H9 (cell line): Measurements from ENCODE around the gene RBPJ. TPM values are rescaled to one million over a fixed set of nuclear protein-coding genes. Genes with fewer than 3 reads are reported as not detected.

Source experiments
- DNase-seq: peaks from one replicate; pipeline ENCODE4 v3.0.0-alpha.2; 2017
- H2AFZ ChIP-seq: one replicate; pipeline ENCODE4 v1.6.1; 2013; ENCODE audit warnings: mild to moderate bottlenecking, low read length, control low read depth, moderate library complexity
- H2AK5ac ChIP-seq: 2 replicates; pipeline ENCODE4 v1.6.1; 2013; ENCODE audit warnings: low read length, control low read depth, mixed read lengths; ENCODE audit not compliant: insufficient read length
- H2BK120ac ChIP-seq: one replicate; pipeline ENCODE4 v1.6.1; 2013; ENCODE audit warnings: low read depth, mild to moderate bottlenecking, low read length, control low read depth, inconsistent platforms; ENCODE audit not compliant: poor library complexity, severe bottlenecking
- H2BK12ac ChIP-seq: 2 replicates; pipeline ENCODE4 v1.6.1; 2013; ENCODE audit warnings: low read length, control low read depth, mixed read lengths, low read depth; ENCODE audit not compliant: insufficient read length
- H2BK15ac ChIP-seq: 2 replicates; pipeline ENCODE4 v1.6.1; 2013; ENCODE audit warnings: low read depth, low read length, control low read depth
- H2BK20ac ChIP-seq: one replicate; pipeline ENCODE4 v1.6.1; 2013; ENCODE audit warnings: low read depth, mild to moderate bottlenecking, low read length, control low read depth, inconsistent platforms; ENCODE audit not compliant: poor library complexity, severe bottlenecking
- H2BK5ac ChIP-seq: 2 replicates; pipeline ENCODE4 v1.6.1; 2013; ENCODE audit warnings: low read length, control low read depth, mixed read lengths; ENCODE audit not compliant: insufficient read length
- H3K14ac ChIP-seq: 2 replicates; pipeline ENCODE4 v1.6.1; 2013; ENCODE audit warnings: low read length, control low read depth; ENCODE audit not compliant: insufficient read depth
- H3K18ac ChIP-seq: 2 replicates; pipeline ENCODE4 v1.6.1; 2013; ENCODE audit warnings: low read depth, mild to moderate bottlenecking, mixed read lengths, low read length, control low read depth; ENCODE audit not compliant: insufficient read length
- H3K23ac ChIP-seq: 2 replicates; pipeline ENCODE4 v1.6.1; 2013; ENCODE audit warnings: low read length, control low read depth, mixed read lengths, low read depth; ENCODE audit not compliant: insufficient read length
- H3K23me2 ChIP-seq: 2 replicates; pipeline ENCODE4 v1.6.1; 2013; ENCODE audit warnings: low read depth, mild to moderate bottlenecking, mixed read lengths, low read length, control low read depth; ENCODE audit not compliant: insufficient read length, poor library complexity, severe bottlenecking
- H3K27ac ChIP-seq: 2 replicates; pipeline ENCODE4 v1.5.1; 2013; ENCODE audit warnings: low read length, control low read depth, mixed read lengths, low read depth; ENCODE audit not compliant: insufficient read length
- H3K27me3 ChIP-seq: 2 replicates; pipeline ENCODE4 v1.6.1; 2013; ENCODE audit warnings: low read length, control low read depth, inconsistent platforms; ENCODE audit not compliant: insufficient read depth
- H3K4ac ChIP-seq: 2 replicates; pipeline ENCODE4 v1.6.1; 2013; ENCODE audit warnings: low read depth, mild to moderate bottlenecking, control low read depth, inconsistent platforms, low read length, moderate library complexity
- H3K4me1 ChIP-seq: 2 replicates; pipeline ENCODE4 v1.6.1; 2013; ENCODE audit warnings: low read length, control low read depth, inconsistent platforms; ENCODE audit not compliant: insufficient read depth
- H3K4me2 ChIP-seq: 2 replicates; pipeline ENCODE4 v1.6.1; 2013; ENCODE audit warnings: low read length, control low read depth, mixed read lengths; ENCODE audit not compliant: insufficient read length, insufficient read depth
- H3K56ac ChIP-seq: 2 replicates; pipeline ENCODE4 v1.6.1; 2013; ENCODE audit warnings: low read depth, mild to moderate bottlenecking, mixed read lengths, low read length, control low read depth; ENCODE audit not compliant: insufficient read length
- H3K79me1 ChIP-seq: 2 replicates; pipeline ENCODE4 v1.6.1; 2013; ENCODE audit warnings: low read depth, mild to moderate bottlenecking, moderate library complexity, low read length, control low read depth, inconsistent platforms; ENCODE audit not compliant: insufficient read depth, poor library complexity, severe bottlenecking
- H3K79me2 ChIP-seq: 2 replicates; pipeline ENCODE4 v1.6.1; 2013; ENCODE audit warnings: low read length, control low read depth, inconsistent platforms; ENCODE audit not compliant: insufficient read depth
- H3K9ac ChIP-seq: 2 replicates; pipeline ENCODE4 v1.6.1; 2013; ENCODE audit warnings: low read length, control low read depth, mixed read lengths; ENCODE audit not compliant: insufficient read length; ENCODE audit errors: extremely low read depth
- H3K9me3 ChIP-seq: one replicate; pipeline ENCODE4 v1.6.1; 2013; ENCODE audit warnings: low read depth, low read length, inconsistent platforms; ENCODE audit not compliant: control insufficient read depth
- H3T11ph ChIP-seq: one replicate; pipeline ENCODE4 v1.6.1; 2013; ENCODE audit warnings: mild to moderate bottlenecking, low read length, control low read depth, inconsistent platforms
- H4K20me1 ChIP-seq: one replicate; pipeline ENCODE4 v1.6.1; 2013; ENCODE audit not compliant: control insufficient read depth, insufficient read length, insufficient read depth
- H4K5ac ChIP-seq: 2 replicates; pipeline ENCODE4 v1.6.1; 2013; ENCODE audit warnings: low read depth, mild to moderate bottlenecking, mixed read lengths, low read length, control low read depth; ENCODE audit not compliant: insufficient read length
- H4K8ac ChIP-seq: replicated peaks from 2 replicates; pipeline ENCODE4 v1.6.1; 2013; ENCODE audit warnings: low read length, control low read depth, mixed read lengths, low read depth; ENCODE audit not compliant: insufficient read length
- H4K91ac ChIP-seq: 2 replicates; pipeline ENCODE4 v1.6.1; 2013; ENCODE audit warnings: low read depth, mild to moderate bottlenecking, moderate library complexity, mixed read lengths, low read length, control low read depth; ENCODE audit not compliant: insufficient read length
- H3K27ac Mint-ChIP-seq, 3 experiments: 2 replicates in 2 of 3; 3 replicates in 1 of 3; pipeline ENCODE4 v1.8.0; 2020 to 2021; ENCODE audit warnings: mixed read lengths in 3 of 3, mild to moderate bottlenecking in 1 of 3, moderate library complexity in 1 of 3
- H3K27me3 Mint-ChIP-seq: 2 replicates; pipeline ENCODE4 v1.8.0; 2021; ENCODE audit warnings: low read depth, mild to moderate bottlenecking, moderate library complexity, mixed read lengths
- H3K36me3 Mint-ChIP-seq, 3 experiments: 2 replicates in 2 of 3; 3 replicates in 1 of 3; pipeline ENCODE4 v1.8.0; 2020 to 2021; ENCODE audit warnings: low read depth in 3 of 3, mixed read lengths in 3 of 3; ENCODE audit not compliant: insufficient read depth in 1 of 3
- H3K4me1 Mint-ChIP-seq, 2 experiments: 2 replicates each; pipeline ENCODE4 v1.8.0; 2020; ENCODE audit warnings: mixed read lengths in 2 of 2
- H3K4me3 Mint-ChIP-seq, 2 experiments: 2 replicates in 1 of 2; 3 replicates in 1 of 2; pipeline ENCODE4 v1.8.0; 2020 to 2021; ENCODE audit warnings: mild to moderate bottlenecking in 2 of 2, mixed read lengths in 2 of 2, moderate library complexity in 1 of 2
- H3K9me3 Mint-ChIP-seq, 2 experiments: 2 replicates in 1 of 2; 3 replicates in 1 of 2; pipeline ENCODE4 v1.8.0; 2020; ENCODE audit warnings: mild to moderate bottlenecking in 2 of 2, mixed read lengths in 2 of 2, moderate library complexity in 1 of 2
- CTCF ChIP-seq: fragments of 200-600 bp; sonication (generic); conservative IDR thresholded peaks from 3 replicates; pipeline ENCODE4 v1.8.0; 2021; ENCODE audit warnings: antibody characterized with exemption, mild to moderate bottlenecking
- WGBS: extraction: QIAGEN DNeasy Blood & Tissue Kit; methylation state at CpG from one replicate; pipeline ENCODE4 v1.1.7; 2013; ENCODE audit warnings: missing lambda C conversion rate, low lambda C conversion rate, mixed read lengths; ENCODE audit not compliant: insufficient read length; ENCODE audit errors: extremely low coverage; 5-methylcytosine and 5-hydroxymethylcytosine counted together
- total RNA-seq: library from RNA; stranded (reverse); gene quantifications from 2 replicates; pipeline ENCODE4 v1.2.1, GENCODE V29; 2021

The RBPJ gene
- total RNA-seq, 1 experiment from 2014 or later = 166 TPM

- H4K5ac ChIP-seq = no peak overlapping the region
- no peak overlapping the region for H3K56ac ChIP-seq
- no peak overlapping the region for H2BK5ac ChIP-seq
- no peak overlapping the region for H2AFZ ChIP-seq
- H3K14ac ChIP-seq = no peak overlapping the region
- H2BK20ac ChIP-seq = peak overlapping the region; percentile 75
- no peak overlapping the region for H3K23ac ChIP-seq
- H3K23me2 ChIP-seq = no peaks in the 10 kb centered on the region
- no peaks in the 10 kb centered on the region for H3K79me1 ChIP-seq
- H3K9me3 ChIP-seq = no peaks in the 10 kb centered on the region
- no peaks in the 10 kb centered on the region for H4K20me1 ChIP-seq
- no peak overlapping the region for H3K9ac ChIP-seq
- no peak overlapping the region for H3K4me2 ChIP-seq
- no peak overlapping the region for H4K8ac ChIP-seq
- H2BK15ac ChIP-seq = no peak overlapping the region
- no peaks in the 10 kb centered on the region; the same call in 1 of the 2 replicates for H3K27me3 Mint-ChIP-seq
- H3K18ac ChIP-seq = no peak overlapping the region
- no peak for DNase-seq
- H3K4me1 ChIP-seq = no peaks in the 10 kb centered on the region; the same call in none of the 2 replicates
- H3K4me3 Mint-ChIP-seq = no peak overlapping the region
- H3T11ph ChIP-seq = no peak overlapping the region
- no peak overlapping the region for H2AK5ac ChIP-seq
- H2BK12ac ChIP-seq = no peak overlapping the region
- H3K79me2 ChIP-seq = no peaks in the 10 kb centered on the region
- WGBS = no CpG with 5 or more reads among the region's 3 CpGs
- H3K4me1 Mint-ChIP-seq = peaks cover 3 to 7% of the 10 kb centered on the region in 2 experiments; a peak in 3 of 4 replicates
- no peak overlapping the region for H3K4ac ChIP-seq
- H4K91ac ChIP-seq = no peak overlapping the region
- H3K27ac Mint-ChIP-seq = 0 out of 7 replicates have a peak overlapping the region, but pooled peaks of 1 of the 3 experiments have one; percentile 1
- H3K27me3 ChIP-seq = no peaks in the 10 kb centered on the region
- H2BK120ac ChIP-seq = no peak overlapping the region
- H3K9me3 Mint-ChIP-seq = no peaks in the 10 kb centered on the region
- H3K27ac ChIP-seq = no peak overlapping the region
- TF ChIP-seq CTCF = no peak
- no peaks in the 10 kb centered on the region for H3K36me3 Mint-ChIP-seq
Observed at GRCh38 chr4:26482508-26483462, 162.0 kb downstream of the RBPJ start.
